Activated CD8-positive, alpha-beta T cell treated with anti-CD3 and anti-CD28 coated beads, Interleukin-2, amount 10 ng/mL, durations not matched to agents 7 days and 5 days (primary cell): ENCODE results near the gene IDE. TPM values are rescaled to one million over a fixed set of nuclear protein-coding genes. Genes with fewer than 3 reads are reported as not detected.
"Not testable (repeated sequence)": the region's sequence is repeated elsewhere in the genome, so short reads cannot be mapped to it uniquely, and the experiment has no call there.

Experiments used
- ATAC-seq: fragments of 150-1000 bp; cut with Tn5 transposase; one replicate; pipeline ENCODE4 v1.10.0; 2021; ENCODE audit warnings: moderate library complexity
- CTCF ChIA-PET: fragments of 350-600 bp; sonication (Branson Sonifier 250); formaldehyde crosslinking; loops from one replicate; lab custom pipeline; 2021; ENCODE audit warnings: antibody characterized with exemption; lab: Charles Lee
- POLR2A ChIA-PET: fragments of 350-600 bp; sonication (Branson Sonifier 250); formaldehyde crosslinking; loops from one replicate; lab custom pipeline; 2021; ENCODE audit warnings: antibody characterized with exemption; lab: Charles Lee
- DNase-seq: peaks from one replicate; pipeline ENCODE4 v3.0.0-alpha.2; 2020
- H3K27ac Mint-ChIP-seq: one replicate; pipeline ENCODE4 v1.8.0; 2021; ENCODE audit warnings: mild to moderate bottlenecking, mixed read lengths
- H3K27me3 Mint-ChIP-seq: one replicate; pipeline ENCODE4 v1.8.0; 2021; ENCODE audit warnings: low read depth, mixed read lengths
- H3K36me3 Mint-ChIP-seq: one replicate; pipeline ENCODE4 v1.8.0; 2021; ENCODE audit warnings: low read depth, mixed read lengths
- H3K4me1 Mint-ChIP-seq: one replicate; pipeline ENCODE4 v1.8.0; 2021; ENCODE audit warnings: low read depth, mixed read lengths
- H3K4me3 Mint-ChIP-seq: one replicate; pipeline ENCODE4 v1.8.0; 2021; ENCODE audit warnings: mild to moderate bottlenecking, mixed read lengths
- H3K9me3 Mint-ChIP-seq: one replicate; pipeline ENCODE4 v1.8.0; 2022; ENCODE audit warnings: mixed read lengths; ENCODE audit not compliant: insufficient read depth
- total RNA-seq, 2 experiments: library from RNA; stranded (reverse); gene quantifications; one replicate each; pipeline ENCODE4 v1.2.3, GENCODE V29; 2021

IDE gene
- total RNA-seq, 2 experiments from 2014 or later, result 12.5 to 13.4 TPM

GRCh38 chr10:92413519-92413918 lies 160.4 kb downstream of the IDE start:
- H3K27ac Mint-ChIP-seq, result no peak overlapping the region
- ChIA-PET POLR2A (no interaction called here), CTCF (no interaction called here)
- no peak for DNase-seq
- peaks cover 4% of the 10 kb centered on the region for H3K9me3 Mint-ChIP-seq
- H3K4me3 Mint-ChIP-seq, result no peak overlapping the region
- no peaks in the 10 kb centered on the region for H3K36me3 Mint-ChIP-seq
- no peak for ATAC-seq
- H3K4me1 Mint-ChIP-seq, result no peaks in the 10 kb centered on the region
- peaks cover 4% of the 10 kb centered on the region for H3K27me3 Mint-ChIP-seq

- CTCF ChIA-PET, result no interaction called here
- Mint-ChIP-seq H3K27me3 (peaks cover 4% of the 10 kb centered on the region), H3K9me3 (peaks cover 4% of the 10 kb centered on the region), H3K4me3 (no peak overlapping the region), H3K4me1 (no peaks in the 10 kb centered on the region), H3K36me3 (no peaks in the 10 kb centered on the region), H3K27ac (no peak overlapping the region)
- no peak for ATAC-seq
- no peak for DNase-seq
- POLR2A ChIA-PET, result no interaction called here
Measured at GRCh38 chr10:92413011-92413410, 160.9 kb downstream of the IDE start.

DNA sequence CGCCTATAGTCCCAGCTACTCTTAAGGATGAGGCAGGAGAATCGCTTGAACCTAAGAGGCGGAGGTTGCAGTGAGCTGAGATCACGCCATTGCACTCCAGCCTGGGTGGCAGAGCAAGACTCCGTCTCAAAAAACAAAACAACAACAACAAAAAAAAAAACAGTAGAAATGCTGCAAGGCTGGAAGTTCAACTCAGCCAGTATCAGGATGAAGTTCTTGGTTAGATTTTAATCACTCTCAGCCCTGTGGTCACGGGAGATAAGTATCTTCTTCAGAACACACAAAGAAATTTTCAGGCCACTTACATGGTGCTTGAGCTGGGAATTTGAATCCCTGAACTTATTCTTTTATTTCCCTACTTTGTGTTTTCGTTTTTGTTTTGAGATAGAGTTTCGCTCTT lies 162.5 kb downstream of the IDE start:
- Mint-ChIP-seq H3K27ac (no peak overlapping the region), H3K36me3 (no peaks in the 10 kb centered on the region), H3K27me3 (no peaks in the 10 kb centered on the region), H3K9me3 (peaks cover 4% of the 10 kb centered on the region), H3K4me3 (no peak overlapping the region), H3K4me1 (no peaks in the 10 kb centered on the region)
- CTCF ChIA-PET, result no interaction called here
- POLR2A ChIA-PET, result no interaction called here
- DNase-seq (no peak), ATAC-seq (no peak)

DNA sequence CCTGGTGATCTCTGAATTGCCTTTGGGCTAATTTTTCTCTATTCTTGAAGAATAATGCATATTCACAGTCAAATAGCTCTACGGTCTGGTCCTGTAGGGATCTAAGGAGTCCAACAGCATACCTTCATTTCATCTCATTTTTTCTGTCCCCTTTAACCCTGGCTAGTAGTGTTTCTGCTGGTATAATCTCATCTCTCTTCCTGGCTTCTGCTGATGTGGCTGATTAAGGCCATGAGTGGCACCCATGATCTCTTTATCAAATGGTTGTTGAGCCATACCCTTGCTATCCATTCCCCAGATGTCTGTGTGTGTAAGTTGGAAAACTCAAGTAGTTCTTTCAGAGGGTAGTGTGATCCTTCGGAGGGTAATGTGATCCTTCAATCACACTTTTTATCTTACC lies 163.4 kb downstream of the IDE start:
- H3K27me3 Mint-ChIP-seq, result no peaks in the 10 kb centered on the region
- ChIA-PET POLR2A (no interaction called here), CTCF (no interaction called here)
- no peak overlapping the region for H3K4me3 Mint-ChIP-seq
- H3K27ac Mint-ChIP-seq, result no peak overlapping the region
- no peak for ATAC-seq
- H3K36me3 Mint-ChIP-seq, result no peaks in the 10 kb centered on the region
- H3K9me3 Mint-ChIP-seq, result no peaks in the 10 kb centered on the region
- H3K4me1 Mint-ChIP-seq, result no peaks in the 10 kb centered on the region
- no peak for DNase-seq

DNA sequence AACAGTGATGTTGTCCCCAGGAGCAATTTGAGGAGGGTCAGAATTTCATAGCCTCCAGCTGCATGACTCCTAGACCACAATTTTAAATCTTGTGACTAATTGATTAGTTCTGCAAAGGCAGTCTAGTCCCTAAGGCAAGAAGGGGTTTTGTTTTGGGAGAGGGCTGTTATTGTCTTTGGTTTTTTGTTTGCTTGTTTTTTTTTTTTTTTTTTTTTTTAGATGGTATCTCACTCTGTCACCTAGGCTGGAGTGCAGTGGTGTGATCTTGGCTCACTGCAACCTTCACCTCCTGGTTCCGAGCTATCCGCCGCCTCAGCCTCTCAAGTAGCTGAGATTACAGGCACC lies 165.9 kb downstream of the IDE start:
- H3K27me3 Mint-ChIP-seq, result peaks cover 2% of the 10 kb centered on the region
- H3K9me3 Mint-ChIP-seq, result no peaks in the 10 kb centered on the region
- CTCF ChIA-PET, result interaction anchor here (0.8 kb wide), 1 partner anchor 541 kb away, joined by 3 read pairs; no protein-coding TSS in a partner anchor
- no peak overlapping the region for H3K27ac Mint-ChIP-seq
- no peaks in the 10 kb centered on the region for H3K4me1 Mint-ChIP-seq
- no peak for ATAC-seq
- no peak overlapping the region for H3K4me3 Mint-ChIP-seq
- POLR2A ChIA-PET, result no interaction called here
- H3K36me3 Mint-ChIP-seq, result no peaks in the 10 kb centered on the region
- DNase-seq, result no peak

GRCh38 chr10:92407305-92408016 lies 166.4 kb downstream of the IDE start:
- POLR2A ChIA-PET, result no interaction called here
- peaks cover 2% of the 10 kb centered on the region for H3K27me3 Mint-ChIP-seq
- no peaks in the 10 kb centered on the region for H3K9me3 Mint-ChIP-seq
- DNase-seq (no peak), ATAC-seq (no peak)
- H3K4me3 Mint-ChIP-seq, result no peak overlapping the region
- no peaks in the 10 kb centered on the region for H3K4me1 Mint-ChIP-seq
- CTCF ChIA-PET, result interaction anchor here (0.8 kb wide), 1 partner anchor 540 kb away, joined by 3 read pairs; no protein-coding TSS in a partner anchor
- no peak overlapping the region for H3K27ac Mint-ChIP-seq
- no peaks in the 10 kb centered on the region for H3K36me3 Mint-ChIP-seq

DNA sequence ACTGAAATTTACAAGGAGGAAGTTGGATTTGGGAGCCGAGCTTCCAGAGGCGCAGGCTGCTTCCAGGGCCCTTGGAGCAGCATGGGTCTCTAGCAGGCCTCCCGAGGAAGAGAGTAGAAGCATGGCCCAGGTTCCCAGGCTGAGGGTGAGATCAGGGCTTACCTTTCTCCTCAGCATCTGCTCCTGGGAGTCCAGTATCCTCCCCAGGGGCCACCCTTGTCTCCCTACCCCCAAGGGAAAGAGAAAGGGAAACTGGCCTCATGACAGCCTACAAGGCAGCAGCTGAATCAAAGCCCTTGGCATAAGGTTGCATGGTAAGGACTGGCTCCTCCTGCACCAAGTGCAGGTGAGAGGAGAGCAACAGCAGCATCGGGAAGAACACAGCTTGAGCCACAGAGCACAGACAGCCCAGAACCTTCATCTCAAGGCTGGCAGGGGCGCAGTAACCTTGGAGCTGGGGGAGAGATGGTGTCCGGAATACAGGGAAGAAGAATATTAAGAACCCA lies 168.4 kb downstream of the IDE start:
- Mint-ChIP-seq H3K27ac (no peak overlapping the region), H3K4me3 (no peak overlapping the region), H3K27me3 (peaks cover 2% of the 10 kb centered on the region), H3K4me1 (no peaks in the 10 kb centered on the region), H3K36me3 (no peaks in the 10 kb centered on the region), H3K9me3 (no peaks in the 10 kb centered on the region)
- DNase-seq (no peak), ATAC-seq (no peak)
- POLR2A ChIA-PET, result no interaction called here
- CTCF ChIA-PET, result no interaction called here

- DNase-seq, result no peak
- Mint-ChIP-seq H3K4me1 (no peaks in the 10 kb centered on the region), H3K36me3 (no peaks in the 10 kb centered on the region), H3K27me3 (peaks cover 2% of the 10 kb centered on the region), H3K4me3 (no peak overlapping the region), H3K9me3 (no peaks in the 10 kb centered on the region), H3K27ac (no peak overlapping the region)
- ChIA-PET CTCF (no interaction called here), POLR2A (no interaction called here)
- ATAC-seq, result no peak
Measured at GRCh38 chr10:92404612-92405418, 169.1 kb downstream of the IDE start.

DNA sequence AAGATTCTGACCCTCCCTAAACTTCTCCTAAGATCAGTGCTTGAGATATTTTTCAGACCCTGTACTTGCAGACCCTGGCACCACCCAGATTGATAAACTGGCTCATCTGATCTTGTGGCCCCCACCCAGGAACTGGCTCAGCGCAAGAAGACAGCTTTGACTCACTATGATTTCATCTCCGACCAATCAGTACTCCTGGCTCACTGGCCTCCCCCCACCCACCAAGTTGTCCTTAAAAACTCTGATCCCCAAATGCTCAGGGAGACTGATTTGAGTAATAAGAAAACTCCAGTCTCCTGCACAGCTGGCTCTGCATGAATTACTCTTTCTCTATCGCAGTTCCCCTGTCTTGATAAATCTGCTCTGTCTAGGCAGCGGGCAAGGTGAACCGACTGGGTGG lies 171.7 kb downstream of the IDE start:
- H3K4me1 Mint-ChIP-seq, CTCF ChIA-PET, H3K4me3 Mint-ChIP-seq, H3K9me3 Mint-ChIP-seq, DNase-seq, H3K36me3 Mint-ChIP-seq, ATAC-seq, H3K27me3 Mint-ChIP-seq, H3K27ac Mint-ChIP-seq, POLR2A ChIA-PET: not testable (repeated sequence)

Other genes starting within 250 kb of the IDE start
- gene KIF11, start 19.0 kb upstream of the IDE start, total RNA-seq, result 10 to 100 TPM; 85.2 to 87.0 TPM
- gene HHEX, start 115.9 kb upstream of the IDE start, total RNA-seq, result under 1 TPM in 1 of 2 experiments, not detected in 1; 0.13 TPM